Ovary (tissue), 3 donors: ENCODE results near the gene HOXB2.

ENCODE experiments used
- POLR2A ChIP-seq: fragments of 450-650 bp; IDR thresholded peaks from one replicate; pipeline ENCODE4 v1.6.1; 2017; ENCODE audit warnings: antibody characterized with exemption, mild to moderate bottlenecking, moderate library complexity
- TF ChIP-seq, protein P1 (sequence below), 3 donors: fragments of 450-650 bp in 2 of 3; fragments of 200-600 bp in 1 of 3; IDR thresholded peaks; one replicate each; pipeline versions ENCODE4 v1.5.1 to v1.8.0; 2016 to 2022; ENCODE audit warnings: antibody characterized with exemption in 3 of 3, mild to moderate bottlenecking in 1 of 3
- donor health status: DM: no; HTN: no; CAD: no.

DNA sequence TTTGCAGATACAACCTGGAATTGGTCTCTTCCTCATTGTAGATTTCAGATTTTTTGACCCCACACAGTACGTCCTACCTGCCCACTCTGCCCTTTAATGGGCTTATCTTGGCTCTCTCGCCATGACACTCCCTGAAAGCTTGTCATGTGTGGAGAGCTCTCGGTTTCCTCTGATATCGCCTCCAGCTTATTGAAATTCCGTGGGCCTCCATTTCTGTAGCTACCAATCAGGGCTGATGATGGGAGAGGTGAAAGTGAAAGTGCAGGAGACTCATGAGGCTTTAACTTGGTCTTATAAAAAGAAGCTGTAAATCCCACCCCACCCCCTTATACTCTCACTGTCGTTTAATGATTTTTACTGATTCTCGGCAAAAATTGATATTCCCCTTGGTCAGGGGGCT is 31.8 kb downstream of the HOXB2 start:
- TF ChIP-seq, protein P1, sequence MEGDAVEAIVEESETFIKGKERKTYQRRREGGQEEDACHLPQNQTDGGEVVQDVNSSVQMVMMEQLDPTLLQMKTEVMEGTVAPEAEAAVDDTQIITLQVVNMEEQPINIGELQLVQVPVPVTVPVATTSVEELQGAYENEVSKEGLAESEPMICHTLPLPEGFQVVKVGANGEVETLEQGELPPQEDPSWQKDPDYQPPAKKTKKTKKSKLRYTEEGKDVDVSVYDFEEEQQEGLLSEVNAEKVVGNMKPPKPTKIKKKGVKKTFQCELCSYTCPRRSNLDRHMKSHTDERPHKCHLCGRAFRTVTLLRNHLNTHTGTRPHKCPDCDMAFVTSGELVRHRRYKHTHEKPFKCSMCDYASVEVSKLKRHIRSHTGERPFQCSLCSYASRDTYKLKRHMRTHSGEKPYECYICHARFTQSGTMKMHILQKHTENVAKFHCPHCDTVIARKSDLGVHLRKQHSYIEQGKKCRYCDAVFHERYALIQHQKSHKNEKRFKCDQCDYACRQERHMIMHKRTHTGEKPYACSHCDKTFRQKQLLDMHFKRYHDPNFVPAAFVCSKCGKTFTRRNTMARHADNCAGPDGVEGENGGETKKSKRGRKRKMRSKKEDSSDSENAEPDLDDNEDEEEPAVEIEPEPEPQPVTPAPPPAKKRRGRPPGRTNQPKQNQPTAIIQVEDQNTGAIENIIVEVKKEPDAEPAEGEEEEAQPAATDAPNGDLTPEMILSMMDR (IDR thresholded peaks at IDR 0.05): no peak
- no peak for TF ChIP-seq POLR2A
